Heart right ventricle (tissue), 16 donors: ENCODE results near the gene BMX. TPM values are rescaled to one million over a fixed set of nuclear protein-coding genes. Genes with fewer than 3 reads are reported as not detected.

ENCODE experiments used
- ATAC-seq, 8 donors: fragments of 200-7000 bp; cut with Tn5 transposase; one replicate each; pipeline ENCODE4 v1.9.1; 2020; ENCODE audit warnings: mild to moderate bottlenecking in 8 of 8, moderate library complexity in 8 of 8, moderate number of reproducible peaks in 1 of 8
- DNase-seq, 2 donors: peaks; one replicate each; pipeline ENCODE4 v3.0.0-alpha.2; 2020
- H3K27ac ChIP-seq, 10 donors: fragments of 200-600 bp; sonication (generic) in 2 of 10; one replicate each; pipeline versions ENCODE4 v1.5.0 to v1.8.0; 2020 to 2022; ENCODE audit warnings: mild to moderate bottlenecking in 3 of 10
- H3K27me3 ChIP-seq, 7 donors: fragments of 200-600 bp; one replicate each; pipeline ENCODE4 v1.8.0; 2021 to 2022; ENCODE audit warnings: mild to moderate bottlenecking in 2 of 7
- H3K36me3 ChIP-seq, 9 donors: fragments of 200-600 bp; sonication (generic) in 1 of 9; one replicate each; pipeline versions ENCODE4 v1.5.0 to v1.8.0; 2020 to 2022; ENCODE audit warnings: mild to moderate bottlenecking in 2 of 9
- H3K4me1 ChIP-seq, 9 donors: fragments of 200-600 bp; sonication (generic) in 1 of 9; one replicate each; pipeline versions ENCODE4 v1.5.0 to v1.8.0; 2020 to 2022; ENCODE audit warnings: mild to moderate bottlenecking in 4 of 9
- H3K4me3 ChIP-seq, 10 donors: fragments of 200-600 bp; sonication (generic) in 2 of 10; one replicate each; pipeline versions ENCODE4 v1.5.0 to v1.8.0; 2020 to 2022; ENCODE audit warnings: mild to moderate bottlenecking in 7 of 10, moderate library complexity in 2 of 10
- H3K9me3 ChIP-seq, 11 donors: fragments of 200-600 bp in 10 of 11; sonication (generic) in 2 of 11; one replicate each; pipeline versions ENCODE4 v1.5.0 to v1.8.0; 2013 to 2022; ENCODE audit warnings: mild to moderate bottlenecking in 2 of 11, control low read depth in 1 of 11, moderate library complexity in 1 of 11
- CTCF ChIP-seq, 9 donors: fragments of 200-600 bp; sonication (generic) in 2 of 9; IDR thresholded peaks; one replicate each; pipeline versions ENCODE4 v1.5.0 to v1.8.0; 2021 to 2022; ENCODE audit warnings: antibody characterized with exemption in 9 of 9, mild to moderate bottlenecking in 5 of 9, moderate library complexity in 1 of 9
- WGBS, 2 donors: extraction: QIAGEN DNeasy Blood & Tissue Kit; methylation state at CpG; one replicate each; pipeline ENCODE4 v1.1.7; 2013; ENCODE audit warnings: inconsistent platforms in 1 of 2; 5-methylcytosine and 5-hydroxymethylcytosine counted together
- intact Hi-C, 10 donors: fragments of 100-400 bp; cut with DNase I; formaldehyde crosslinking; loops; one replicate each; pipeline versions ENCODE4 v1.11.1 to v1.14.2; 2022
- polyA plus RNA-seq, 2 donors: library from polyadenylated mRNA; stranded (reverse); fragments of 200-250 nt; gene quantifications; one replicate each; pipeline ENCODE4 v1.2.3, GENCODE V29; 2013
- total RNA-seq, 10 donors: library from RNA; stranded (reverse); fragmentation: NEBNext Ultra II Directional in 3 of 10; extraction: Animal tissue kit (Norgen Biotek cat#: 25700) in 3 of 10; gene quantifications; one replicate each; pipeline versions ENCODE4 v1.2.1 to v1.2.4, GENCODE V29; 2021 to 2023
- donor health status: Arrhythmogenic right ventricular cardiomyopathy.
- donor health status: ischemic (EF 13 %, LVEDD 7.1; RV severe dilation, severe dysfunction).
- donor health status: healthy with polysubstance abuse.
- donor health status: DM: no; HTN: yes; CAD: no.
- donor health status: DM: no; HTN: no; CAD: no.
- donor health status: ischemic (EF 25% LVEDD 6.9; RV normal size, moderate dysfunction).
- donor health status: ischemic (EF 25% LVEDD 5.7; RV mildly dilated, moderate dysfunction).
- donor health status: healthy.
- donor health status: DM: yes; HTN: yes; CAD: no.
- donor health status: Ischemic cardiomyopathy.
- donor health status: ischemic (EF 35%, LVEDD 5.7; RV mildly dilated, moderate dysfunction).
- donor health status: nonischemic (EF 11% LVEDD 7.7; RV severe dilation, severe dysfunction).
- donor health status: DM: yes; HTN: yes; CAD: no.
- donor health status: PGD.
- donor health status: ischemic (EF 29% LVEDD 5.4; RV normal size, mild dysfunction).
- donor health status: nonischemic (EF 23%, LVEDD 6.1; RV moderate dilation, normal function).

The BMX gene
- total and polyA plus RNA-seq, 12 donors: 0.97 to 6.1 (median 2.7) TPM

DNA sequence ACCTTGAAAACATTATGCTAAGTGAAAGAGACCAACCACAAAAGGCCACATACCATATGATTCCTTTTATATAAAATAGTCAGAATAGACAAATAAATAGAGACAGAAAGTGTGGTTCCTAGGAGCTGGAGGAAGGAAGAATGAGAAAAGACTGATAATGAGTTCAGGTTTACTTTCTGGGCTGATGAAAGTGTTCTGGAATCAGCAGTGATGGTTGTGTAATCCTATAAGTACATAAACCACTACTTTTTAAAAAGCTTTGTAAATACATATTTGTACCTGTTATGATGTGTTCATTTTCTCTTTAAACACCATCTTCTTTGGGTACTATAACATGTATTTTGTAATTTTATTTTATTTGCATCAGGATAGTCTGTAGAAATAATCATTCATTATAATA, 28.1 kb upstream of the BMX start:
- DNase-seq: no peak
- no peak overlapping the region for H3K4me3 ChIP-seq
- peaks cover 0 to 7% (median 0%) of the 10 kb centered on the region in 9 donors for H3K36me3 ChIP-seq
- H3K9me3 ChIP-seq: no peaks in the 10 kb centered on the region
- peaks cover 0 to 49% (median 0%) of the 10 kb centered on the region in 7 donors for H3K27me3 ChIP-seq
- H3K4me1 ChIP-seq: peaks cover 0 to 9% (median 0%) of the 10 kb centered on the region in 9 donors
- no peak for ATAC-seq
- no peak overlapping the region for H3K27ac ChIP-seq
- no peak for TF ChIP-seq CTCF (IDR thresholded peaks at IDR 0.05)
- intact Hi-C loops: loop anchor here in 1 of 10 donors (5.0 kb wide), 1 partner anchor 95 kb away; no protein-coding TSS in a partner anchor

DNA sequence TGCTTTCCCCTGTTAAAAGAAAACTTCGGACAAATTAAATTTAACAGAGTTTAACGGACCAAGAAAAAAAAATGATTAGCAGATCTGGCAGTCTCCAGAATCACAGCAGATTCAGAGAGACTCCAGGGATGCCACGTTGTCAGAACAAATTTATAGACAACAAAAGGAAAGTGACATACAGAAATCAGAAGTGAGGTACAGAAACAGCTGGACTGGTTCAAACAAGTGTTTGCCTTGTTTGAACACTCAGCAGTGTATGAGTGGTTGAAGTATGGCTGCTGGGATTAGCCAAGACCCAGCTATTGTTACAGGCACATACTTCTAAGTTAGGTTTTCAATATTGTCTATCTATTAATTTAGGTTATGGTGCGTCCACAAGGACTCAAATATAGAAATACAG, 26.6 kb upstream of the BMX start:
- H3K4me3 ChIP-seq: no peak overlapping the region
- DNase-seq (no peak), ATAC-seq (no peak)
- peaks cover 0 to 22% (median 0%) of the 10 kb centered on the region in 9 donors for H3K36me3 ChIP-seq
- WGBS, 2 donors: 90% methylated on average over 4 of the region's 4 CpGs
- intact Hi-C loops: loop anchor here in 1 of 10 donors (5.0 kb wide), 1 partner anchor 93 kb away; no protein-coding TSS in a partner anchor
- TF ChIP-seq CTCF (IDR thresholded peaks at IDR 0.05): no peak
- peak overlapping the region in 3 of 10 donors; percentile 7 to 65 (median 50) for H3K27ac ChIP-seq
- H3K27me3 ChIP-seq: peaks cover 0 to 53% (median 0%) of the 10 kb centered on the region in 7 donors
- peaks cover 0 to 3% (median 0%) of the 10 kb centered on the region in 9 donors for H3K4me1 ChIP-seq
- no peaks in the 10 kb centered on the region for H3K9me3 ChIP-seq

DNA sequence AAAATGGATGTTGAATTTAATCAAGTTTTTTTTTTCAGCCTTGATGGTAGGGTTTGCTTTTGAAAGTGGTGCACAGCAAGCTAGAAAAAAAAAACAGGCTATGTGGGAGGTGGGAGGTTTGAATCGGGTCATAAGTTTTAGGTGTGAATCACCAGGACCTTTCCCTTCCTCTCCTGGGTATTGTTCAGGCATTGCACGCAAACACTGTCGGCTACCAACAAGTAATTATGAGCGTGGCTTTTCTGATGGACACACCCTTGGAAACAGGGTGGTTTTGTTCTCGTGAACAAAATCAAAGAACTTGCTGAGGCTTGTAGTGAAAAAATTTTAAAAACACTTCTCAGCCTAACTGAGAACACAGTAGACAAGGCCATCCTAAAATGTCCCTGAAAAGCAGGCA, 25.6 kb upstream of the BMX start:
- 56 to 63% methylated on average over 5 of the region's 5 CpGs for WGBS, 2 donors
- DNase-seq: no peak
- TF ChIP-seq CTCF (IDR thresholded peaks at IDR 0.05): no peak
- no peaks in the 10 kb centered on the region for H3K9me3 ChIP-seq
- ATAC-seq: peak in 5 of 8 donors; percentile 31 to 72 (median 47)
- H3K4me3 ChIP-seq: no peak overlapping the region
- peaks cover 0 to 31% (median 0%) of the 10 kb centered on the region in 9 donors for H3K36me3 ChIP-seq
- H3K27me3 ChIP-seq: peaks cover 0 to 49% (median 0%) of the 10 kb centered on the region in 7 donors
- H3K4me1 ChIP-seq: peaks cover 0 to 3% (median 0%) of the 10 kb centered on the region in 9 donors
- H3K27ac ChIP-seq: peak overlapping the region in 8 of 10 donors; percentile 3 to 65 (median 46)
- intact Hi-C loops: no loop called here

GRCh38 chrX:15475486-15475885, 25.1 kb upstream of the BMX start:
- TF ChIP-seq CTCF (IDR thresholded peaks at IDR 0.05): no peak
- peaks cover 0 to 33% (median 0%) of the 10 kb centered on the region in 9 donors for H3K36me3 ChIP-seq
- H3K27ac ChIP-seq: peak overlapping the region in 8 of 10 donors; percentile 3 to 65 (median 46)
- H3K27me3 ChIP-seq: peaks cover 0 to 49% (median 0%) of the 10 kb centered on the region in 7 donors
- intact Hi-C loops: no loop called here
- WGBS, 2 donors: 63 to 74% methylated on average over 4 of the region's 4 CpGs
- H3K4me3 ChIP-seq: no peak overlapping the region
- DNase-seq: no peak
- H3K4me1 ChIP-seq: peaks cover 0 to 3% (median 0%) of the 10 kb centered on the region in 9 donors
- ATAC-seq: no peak
- no peaks in the 10 kb centered on the region for H3K9me3 ChIP-seq
